ENCODE results near the gene HEATR3.
"Not testable (repeated sequence)": the region's sequence is repeated elsewhere in the genome, so short reads cannot be mapped to it uniquely, and the experiment has no call there.

The HEATR3 gene

DNA sequence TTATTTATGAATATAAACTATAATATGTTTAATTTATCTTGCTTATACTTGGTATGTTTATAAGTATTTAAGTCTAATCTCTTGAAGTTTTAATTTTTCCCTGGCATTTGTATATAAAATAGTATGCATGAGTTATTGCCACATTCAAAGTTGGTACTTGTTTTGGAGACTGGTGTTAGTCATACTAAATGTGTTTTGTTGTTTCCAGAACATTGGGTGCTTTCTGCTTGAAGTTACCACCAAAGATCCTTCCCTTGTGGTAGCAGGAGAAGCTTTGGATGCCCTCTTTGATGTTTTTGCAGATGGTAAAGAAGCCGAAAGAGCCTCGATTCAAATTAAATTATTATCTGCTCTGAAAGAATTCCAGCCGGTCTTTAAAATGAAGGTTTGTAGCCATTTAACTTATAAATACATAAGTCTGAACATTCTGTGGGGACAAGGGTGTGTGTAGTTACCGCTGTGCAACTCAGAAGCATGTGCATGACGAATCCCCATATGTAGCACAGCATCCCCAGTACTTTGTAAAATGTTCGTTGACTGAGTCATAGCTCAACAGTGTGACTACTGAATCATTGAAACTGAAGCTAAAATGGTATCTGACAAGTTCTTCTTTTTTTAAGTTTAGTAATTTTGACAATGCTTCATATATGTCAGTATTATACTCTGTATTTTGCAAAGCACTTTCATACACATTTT is 36.4 kb downstream of the HEATR3 start:
- DNase-seq: no peak

GRCh38 chr16:50103764-50104163 is 38.0 kb downstream of the HEATR3 start:
- DNase-seq: peak; percentile 5

DNA sequence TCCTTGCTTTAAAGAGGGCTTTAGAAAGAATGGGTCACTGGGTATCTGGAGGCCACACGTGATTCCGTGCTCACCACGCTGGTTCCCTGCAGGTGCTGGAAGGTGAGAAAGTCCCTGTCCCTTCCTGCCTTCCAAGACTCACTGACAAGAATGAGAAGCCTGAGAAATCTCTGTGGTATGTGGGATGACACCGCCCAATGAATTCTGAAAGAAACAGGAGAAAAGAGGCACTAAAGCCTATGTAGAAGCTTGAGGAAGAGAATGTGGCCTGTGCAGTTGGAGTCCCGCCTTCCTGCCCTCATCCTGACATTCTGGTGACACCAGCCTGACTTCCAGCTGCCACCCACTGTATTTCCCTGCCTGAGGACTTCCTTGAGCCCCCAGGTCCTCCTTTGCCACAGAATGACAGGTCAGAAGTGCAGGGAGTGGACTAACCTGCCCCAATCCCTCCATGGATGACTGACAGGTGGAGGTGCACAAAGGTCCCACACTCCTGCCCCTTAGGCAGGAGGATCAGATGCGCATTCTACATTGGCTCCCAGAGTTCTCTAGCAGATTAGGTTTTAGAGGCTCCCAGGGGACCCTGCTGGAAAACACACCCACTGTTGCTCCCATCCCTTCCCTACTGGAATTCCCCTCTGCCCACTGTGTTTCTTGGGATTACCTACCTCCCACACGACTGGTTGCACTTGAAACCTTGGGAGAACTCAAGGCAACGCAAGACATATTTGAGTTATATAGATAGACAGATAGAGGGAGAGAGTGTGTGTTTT is 48.8 kb downstream of the HEATR3 start:
- no peak for DNase-seq

DNA sequence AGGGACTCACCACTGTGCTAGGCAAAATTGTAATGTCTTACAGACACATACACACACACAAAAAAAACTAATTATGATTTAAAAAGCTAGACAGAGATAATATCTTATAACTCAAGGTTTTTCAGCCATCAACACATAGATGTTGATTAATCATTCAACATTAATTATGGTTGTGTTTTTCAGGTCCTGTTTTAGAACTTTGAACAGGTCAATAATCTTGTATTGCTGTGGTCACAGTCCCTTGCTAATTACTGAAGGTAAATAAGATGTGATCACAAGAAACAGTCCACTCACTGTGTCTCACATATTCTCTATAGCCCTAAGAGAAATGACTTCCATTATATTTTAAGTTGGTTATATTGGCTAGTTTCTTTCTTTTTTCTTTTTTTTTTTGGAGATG is 54.9 kb downstream of the HEATR3 start:
- DNase-seq: no peak

GRCh38 chr16:50121278-50121677 is 55.5 kb downstream of the HEATR3 start:
- DNase-seq: no peak

- peak; percentile 7 for DNase-seq
Measured at GRCh38 chr16:50121721-50122445, 56.1 kb downstream of the HEATR3 start.

GRCh38 chr16:50123417-50123816 is 57.6 kb downstream of the HEATR3 start:
- DNase-seq: no peak

DNA sequence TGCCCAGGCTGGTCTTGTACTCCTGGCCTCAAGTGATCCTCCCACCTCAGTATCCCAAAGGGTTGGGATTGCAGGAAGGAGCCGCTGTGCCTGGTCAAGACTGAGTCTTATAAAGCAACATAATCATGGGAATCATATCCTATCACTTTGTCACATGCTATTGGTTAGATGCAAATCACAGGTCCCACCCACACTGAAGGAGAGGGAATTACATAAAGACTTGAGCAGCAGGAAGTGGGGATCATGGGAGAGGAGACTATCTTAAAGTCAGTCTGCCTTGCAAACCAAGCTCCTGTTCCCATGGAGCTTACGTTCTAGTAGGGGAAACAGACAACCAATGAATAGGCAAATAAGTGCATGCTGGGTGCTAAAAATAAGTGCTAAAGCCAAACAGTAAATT is 59.0 kb downstream of the HEATR3 start:
- no peak for DNase-seq

DNA sequence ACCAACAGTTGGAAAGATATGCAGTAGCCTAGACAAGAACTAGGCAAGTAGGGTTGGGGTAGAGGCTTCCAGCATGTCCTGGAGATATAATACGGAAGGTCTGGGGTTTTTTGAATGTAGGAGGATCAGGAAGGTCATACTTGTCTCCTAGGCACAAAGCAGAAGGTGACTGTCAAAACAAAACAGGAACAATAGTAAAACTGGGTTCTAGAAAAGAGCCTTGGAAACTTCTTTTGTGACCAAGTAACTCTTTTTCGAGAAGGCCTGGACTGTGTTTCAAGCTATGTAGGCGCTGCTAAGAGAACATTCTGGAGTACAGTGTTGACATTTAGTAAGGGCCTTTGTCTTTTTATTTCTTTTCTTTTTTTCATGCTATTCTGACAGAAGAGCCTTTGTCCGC is 60.4 kb downstream of the HEATR3 start:
- no peak for DNase-seq

DNA sequence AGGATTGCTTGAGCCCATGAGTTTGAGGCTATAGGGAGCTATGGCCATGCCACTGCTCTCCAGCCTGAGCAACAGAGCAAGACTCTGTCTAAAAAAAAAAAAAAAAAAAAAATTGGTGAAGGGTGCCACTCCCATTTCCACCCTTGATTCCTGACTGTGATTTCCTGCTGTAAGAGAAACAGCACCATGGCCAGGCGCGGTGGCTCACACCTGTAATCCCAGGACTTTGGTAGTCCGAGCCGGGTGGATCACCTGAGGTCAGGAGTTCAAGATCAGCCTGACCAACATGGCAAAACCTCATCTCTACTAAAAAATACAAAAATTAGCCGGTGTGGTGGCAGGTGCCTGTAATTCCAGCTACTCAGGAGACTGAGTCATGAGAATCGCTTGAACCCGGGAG is 66.8 kb downstream of the HEATR3 start:
- DNase-seq: not testable (repeated sequence)

- no peak for DNase-seq
Measured at GRCh38 chr16:50133214-50133613, 67.4 kb downstream of the HEATR3 start.

- DNase-seq: no peak
Measured at GRCh38 chr16:50136399-50136798, 70.6 kb downstream of the HEATR3 start.

- no peak for DNase-seq
Measured at GRCh38 chr16:50137268-50137667, 71.5 kb downstream of the HEATR3 start.

GRCh38 chr16:50139580-50139979 is 73.8 kb downstream of the HEATR3 start:
- DNase-seq: no peak

GRCh38 chr16:50144211-50144610 is 78.4 kb downstream of the HEATR3 start:
- DNase-seq: no peak

- DNase-seq: no peak
Measured at GRCh38 chr16:50146479-50147435, 81.0 kb downstream of the HEATR3 start.

GRCh38 chr16:50151322-50151721 is 85.6 kb downstream of the HEATR3 start:
- DNase-seq: no peak

DNA sequence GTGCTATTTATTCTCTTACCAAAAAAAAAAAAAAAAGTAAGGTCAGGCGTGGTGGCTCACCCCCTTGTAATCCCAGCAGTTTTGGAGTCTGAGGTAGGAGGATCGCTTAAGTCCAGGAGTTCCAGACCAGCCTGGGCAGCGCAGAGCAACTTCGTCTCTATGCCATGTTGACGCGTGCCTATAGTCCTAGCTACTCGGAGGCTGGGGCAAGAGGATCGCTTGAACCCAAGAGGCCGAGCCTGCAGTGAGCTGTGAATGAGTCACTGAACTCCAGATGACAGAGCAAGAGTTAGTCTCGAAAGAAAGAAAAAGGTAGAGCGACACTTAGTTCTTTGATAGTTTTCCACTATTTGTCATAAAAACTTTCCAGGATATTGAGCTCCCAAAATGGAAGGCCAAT is 86.0 kb downstream of the HEATR3 start:
- no peak for DNase-seq

DNA sequence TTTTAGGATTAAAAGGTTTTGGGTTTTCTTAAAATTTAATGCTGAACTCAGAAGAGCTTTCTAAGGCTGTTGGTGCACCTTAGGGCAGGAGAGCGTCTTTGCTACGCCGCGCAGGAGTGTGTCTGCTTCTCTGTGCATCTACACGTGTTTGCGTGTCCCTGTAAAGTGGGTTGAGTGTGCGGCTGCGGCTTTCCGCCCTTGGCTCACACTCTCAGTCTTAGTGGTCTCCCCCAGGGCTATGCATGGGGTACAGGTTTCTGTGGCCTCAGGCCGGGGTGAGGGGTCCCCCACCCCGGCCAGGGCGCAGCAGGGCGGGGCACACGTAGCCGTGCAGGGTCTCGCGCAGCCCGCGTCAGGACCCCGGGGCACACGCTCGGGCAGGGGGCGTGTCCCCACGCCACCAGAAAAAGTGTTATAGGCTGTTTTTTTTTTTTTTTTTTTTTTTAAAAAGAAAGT is 86.6 kb downstream of the HEATR3 start:
- DNase-seq: peak; percentile 63

DNA sequence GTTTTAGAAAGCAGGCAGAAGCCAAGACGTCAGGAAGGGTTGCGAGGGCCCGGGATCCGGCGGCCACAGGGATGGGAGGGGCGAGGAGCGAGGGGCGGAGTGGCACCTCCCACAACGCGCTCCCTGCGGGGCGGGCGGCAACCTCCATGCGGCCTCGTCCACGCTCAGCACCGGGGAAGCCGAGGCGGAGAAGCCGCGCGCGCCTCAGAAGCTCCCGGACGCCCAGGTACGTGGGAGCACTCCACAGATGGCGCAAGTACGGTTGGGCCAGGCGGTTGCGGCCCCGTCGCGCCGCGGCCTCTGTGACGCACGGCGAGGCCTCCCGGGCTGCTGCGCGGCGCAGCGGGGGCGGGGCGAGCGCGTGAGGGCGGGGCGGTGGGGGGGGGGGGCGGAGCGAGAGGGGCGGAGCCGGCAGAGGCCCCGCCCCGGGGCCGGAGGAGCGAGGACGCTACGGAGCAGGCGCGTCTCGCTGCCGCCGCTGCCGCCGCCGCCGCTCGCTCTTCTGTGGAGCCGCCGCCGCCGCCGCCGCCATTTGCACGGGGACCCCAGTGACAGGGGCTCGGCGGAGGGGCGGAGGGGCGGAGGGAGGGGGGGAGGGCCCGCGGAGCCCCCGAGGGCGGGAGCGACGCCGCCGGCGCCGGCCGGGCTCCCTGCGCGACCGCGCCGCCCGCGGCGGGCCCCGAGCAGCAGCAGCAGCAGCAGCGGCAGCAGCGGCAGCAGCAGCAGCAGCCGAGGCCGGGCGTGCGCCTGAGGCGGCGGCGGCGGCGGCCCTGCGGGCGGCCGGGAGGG is 87.2 kb downstream of the HEATR3 start, which contains the start of gene TENT4B:
Gene TENT4B, plus strand, starts transcription at position 500 of the 789 bp plus-strand sequence. CDS start 316 bp downstream, outside the sequence.
- DNase-seq: peak; percentile 88

GRCh38 chr16:50153596-50154419 is 88.0 kb downstream of the HEATR3 start:
- DNase-seq: peak; percentile 18

Data from CD4-positive, alpha-beta T cell treated with Interferon gamma for 1 hour (primary cell).